ENCODE results near the gene DGAT2.
"Not testable (repeated sequence)": the region's sequence is repeated elsewhere in the genome, so short reads cannot be mapped to it uniquely, and the experiment has no call there.

DGAT2 gene

GRCh38 chr11:75740681-75741080, 27.9 kb upstream of the DGAT2 start:
- Histone ChIP-seq H3F3A (ENCODE audit: insufficient read depth) (no peaks in the 10 kb centered on the region), H3K9me2 (replicated peaks; ENCODE audit: insufficient read depth, low read length) (no peaks in the 10 kb centered on the region), H3K79me2 (ENCODE audit: insufficient read depth, low read length) (no peaks in the 10 kb centered on the region), H3K27me3 (ENCODE audit: low read length) (no peaks in the 10 kb centered on the region), H4K20me1 (ENCODE audit: low read depth, low read length) (no peaks in the 10 kb centered on the region), H2AFZ (ENCODE audit: low read depth, low read length, severe bottlenecking) (no peak overlapping the region), H3K9ac (ENCODE audit: low read length) (no peak overlapping the region), H3K36me3 (ENCODE audit: low read length) (no peaks in the 10 kb centered on the region), H3K4me2 (ENCODE audit: low read depth, low read length, poor library complexity, severe bottlenecking) (no peak overlapping the region), H3K27ac (ENCODE audit: low read depth, low read length) (no peak overlapping the region), H3K9me3 (ENCODE audit: insufficient read depth, low read length) (no peaks in the 10 kb centered on the region), H3K4me3 (ENCODE audit: insufficient read depth, low read length, poor library complexity, severe bottlenecking) (no peak overlapping the region)
- no peak for TF ChIP-seq EZH2phosphoT487 (conservative IDR thresholded peaks at IDR 0.05; ENCODE audit: low read length)

GRCh38 chr11:75743159-75743558, 25.4 kb upstream of the DGAT2 start:
- not testable (repeated sequence) for H2AFZ ChIP-seq (ENCODE audit: low read depth, low read length, severe bottlenecking); H3F3A ChIP-seq (ENCODE audit: insufficient read depth); H3K79me2 ChIP-seq (ENCODE audit: insufficient read depth, low read length); H3K9ac ChIP-seq (ENCODE audit: low read length); H3K9me2 ChIP-seq (replicated peaks; ENCODE audit: insufficient read depth, low read length); H3K4me2 ChIP-seq (ENCODE audit: low read depth, low read length, poor library complexity, severe bottlenecking); H3K27me3 ChIP-seq (ENCODE audit: low read length); H3K4me3 ChIP-seq (ENCODE audit: insufficient read depth, low read length, poor library complexity, severe bottlenecking); H3K9me3 ChIP-seq (ENCODE audit: insufficient read depth, low read length); H4K20me1 ChIP-seq (ENCODE audit: low read depth, low read length); H3K27ac ChIP-seq (ENCODE audit: low read depth, low read length); H3K36me3 ChIP-seq (ENCODE audit: low read length)

GRCh38 chr11:75743711-75744563, 24.6 kb upstream of the DGAT2 start:
- no peaks in the 10 kb centered on the region for H3K27me3 ChIP-seq (ENCODE audit: low read length)
- H3K79me2 ChIP-seq (ENCODE audit: insufficient read depth, low read length) = no peaks in the 10 kb centered on the region
- H3K9ac ChIP-seq (ENCODE audit: low read length) = no peak overlapping the region
- H3K9me3 ChIP-seq (ENCODE audit: insufficient read depth, low read length) = no peaks in the 10 kb centered on the region
- no peak overlapping the region for H3K4me3 ChIP-seq (ENCODE audit: insufficient read depth, low read length, poor library complexity, severe bottlenecking)
- no peaks in the 10 kb centered on the region for H3F3A ChIP-seq (ENCODE audit: insufficient read depth)
- TF ChIP-seq EZH2phosphoT487 (conservative IDR thresholded peaks at IDR 0.05; ENCODE audit: low read length) (no peak), CTCF (IDR thresholded peaks at IDR 0.05; ENCODE audit: insufficient read depth, low read length, poor library complexity, severe bottlenecking) (no peak)
- H2AFZ ChIP-seq (ENCODE audit: low read depth, low read length, severe bottlenecking) = no peak overlapping the region
- no peak overlapping the region for H3K27ac ChIP-seq (ENCODE audit: low read depth, low read length)
- H3K36me3 ChIP-seq (ENCODE audit: low read length) = no peaks in the 10 kb centered on the region
- no peaks in the 10 kb centered on the region for H3K9me2 ChIP-seq (replicated peaks; ENCODE audit: insufficient read depth, low read length)
- no peaks in the 10 kb centered on the region for H4K20me1 ChIP-seq (ENCODE audit: low read depth, low read length)
- H3K4me2 ChIP-seq (ENCODE audit: low read depth, low read length, poor library complexity, severe bottlenecking) = no peak overlapping the region

GRCh38 chr11:75745807-75746206, 22.8 kb upstream of the DGAT2 start:
- Histone ChIP-seq H3K4me3 (ENCODE audit: insufficient read depth, low read length, poor library complexity, severe bottlenecking) (no peak overlapping the region), H3K36me3 (ENCODE audit: low read length) (no peaks in the 10 kb centered on the region), H2AFZ (ENCODE audit: low read depth, low read length, severe bottlenecking) (no peak overlapping the region), H3K9me2 (replicated peaks; ENCODE audit: insufficient read depth, low read length) (no peaks in the 10 kb centered on the region), H3K27ac (ENCODE audit: low read depth, low read length) (no peak overlapping the region), H4K20me1 (ENCODE audit: low read depth, low read length) (no peaks in the 10 kb centered on the region), H3K9ac (ENCODE audit: low read length) (no peak overlapping the region), H3K9me3 (ENCODE audit: insufficient read depth, low read length) (no peaks in the 10 kb centered on the region), H3K79me2 (ENCODE audit: insufficient read depth, low read length) (no peaks in the 10 kb centered on the region), H3K27me3 (ENCODE audit: low read length) (no peaks in the 10 kb centered on the region), H3F3A (ENCODE audit: insufficient read depth) (no peaks in the 10 kb centered on the region), H3K4me2 (ENCODE audit: low read depth, low read length, poor library complexity, severe bottlenecking) (no peak overlapping the region)
- TF ChIP-seq EZH2phosphoT487 (conservative IDR thresholded peaks at IDR 0.05; ENCODE audit: low read length) (no peak), CTCF (IDR thresholded peaks at IDR 0.05; ENCODE audit: insufficient read depth, low read length, poor library complexity, severe bottlenecking) (no peak)

GRCh38 chr11:75748729-75749273, 19.8 kb upstream of the DGAT2 start:
- H3K4me3 ChIP-seq (ENCODE audit: insufficient read depth, low read length, poor library complexity, severe bottlenecking); H3K4me2 ChIP-seq (ENCODE audit: low read depth, low read length, poor library complexity, severe bottlenecking); H3F3A ChIP-seq (ENCODE audit: insufficient read depth); H3K9me3 ChIP-seq (ENCODE audit: insufficient read depth, low read length); H3K9ac ChIP-seq (ENCODE audit: low read length); H3K36me3 ChIP-seq (ENCODE audit: low read length); H3K27me3 ChIP-seq (ENCODE audit: low read length); H4K20me1 ChIP-seq (ENCODE audit: low read depth, low read length); H3K79me2 ChIP-seq (ENCODE audit: insufficient read depth, low read length); H2AFZ ChIP-seq (ENCODE audit: low read depth, low read length, severe bottlenecking); H3K9me2 ChIP-seq (replicated peaks; ENCODE audit: insufficient read depth, low read length); H3K27ac ChIP-seq (ENCODE audit: low read depth, low read length): not testable (repeated sequence)

- not testable (repeated sequence) for H3K9ac ChIP-seq (ENCODE audit: low read length)
Measured at GRCh38 chr11:75754933-75755332, 13.6 kb upstream of the DGAT2 start.

More at GRCh38 chr11:75754933-75755332, 13.6 kb upstream of the DGAT2 start:
- H3K27ac ChIP-seq (ENCODE audit: low read depth, low read length); H4K20me1 ChIP-seq (ENCODE audit: low read depth, low read length); H3K4me2 ChIP-seq (ENCODE audit: low read depth, low read length, poor library complexity, severe bottlenecking); H3K36me3 ChIP-seq (ENCODE audit: low read length); H3K79me2 ChIP-seq (ENCODE audit: insufficient read depth, low read length); H3K9me3 ChIP-seq (ENCODE audit: insufficient read depth, low read length); H2AFZ ChIP-seq (ENCODE audit: low read depth, low read length, severe bottlenecking); H3K27me3 ChIP-seq (ENCODE audit: low read length); H3K9me2 ChIP-seq (replicated peaks; ENCODE audit: insufficient read depth, low read length); H3K4me3 ChIP-seq (ENCODE audit: insufficient read depth, low read length, poor library complexity, severe bottlenecking); H3F3A ChIP-seq (ENCODE audit: insufficient read depth): not testable (repeated sequence)

All from SU-DHL-6 (cell line).